Ascending aorta (tissue), 2 donors: ENCODE data around the gene SLC2A5. TPM values are rescaled to one million over a fixed set of nuclear protein-coding genes. Genes with fewer than 3 reads are reported as not detected.

Experiments
- DNase-seq, 2 donors: peaks; one replicate each; pipeline ENCODE4 v3.0.0-alpha.2; 2019; ENCODE audit warnings: low spot score in 2 of 2
- H3K27ac ChIP-seq, 2 donors: fragments of 200-600 bp; sonication (generic); one replicate each; pipeline ENCODE4 v1.5.1; 2016 to 2017; ENCODE audit warnings: mild to moderate bottlenecking in 1 of 2
- H3K27me3 ChIP-seq: fragments of 200-600 bp; sonication (generic); one replicate; pipeline ENCODE4 v1.5.1; 2017
- H3K36me3 ChIP-seq, 2 donors: fragments of 200-600 bp; sonication (generic); one replicate each; pipeline ENCODE4 v1.5.1; 2016
- H3K4me1 ChIP-seq, 2 donors: fragments of 200-600 bp; sonication (generic); one replicate each; pipeline ENCODE4 v1.5.1; 2016 to 2017; ENCODE audit warnings: mild to moderate bottlenecking in 1 of 2
- H3K4me3 ChIP-seq, 2 donors: fragments of 200-600 bp; sonication (generic); one replicate each; pipeline ENCODE4 v1.5.1; 2016 to 2017; ENCODE audit warnings: mild to moderate bottlenecking in 1 of 2
- H3K9me3 ChIP-seq, 2 donors: fragments of 200-600 bp; sonication (generic); one replicate each; pipeline ENCODE4 v1.5.1; 2016
- CTCF ChIP-seq, 3 experiments: fragments of 200-600 bp in 2 of 3; fragments of 450-650 bp in 1 of 3; sonication (generic) in 2 of 3; IDR thresholded peaks; one replicate each; pipeline ENCODE4 v1.5.1; 2016 to 2019; ENCODE audit warnings: antibody characterized with exemption in 3 of 3, mild to moderate bottlenecking in 1 of 3, moderate library complexity in 1 of 3
- intact Hi-C: fragments of 100-400 bp; cut with DNase I; formaldehyde crosslinking; loops from one replicate; pipeline ENCODE4 v1.15.1; 2023
- total RNA-seq: library from RNA; depleted of rRNA; stranded (reverse); fragments of >200 nt; gene quantifications from one replicate; pipeline ENCODE4 v1.1.0, GENCODE V29; 2016

SLC2A5 gene
- total RNA-seq, 1 donor from 2014 or later: 13.9 TPM

DNA sequence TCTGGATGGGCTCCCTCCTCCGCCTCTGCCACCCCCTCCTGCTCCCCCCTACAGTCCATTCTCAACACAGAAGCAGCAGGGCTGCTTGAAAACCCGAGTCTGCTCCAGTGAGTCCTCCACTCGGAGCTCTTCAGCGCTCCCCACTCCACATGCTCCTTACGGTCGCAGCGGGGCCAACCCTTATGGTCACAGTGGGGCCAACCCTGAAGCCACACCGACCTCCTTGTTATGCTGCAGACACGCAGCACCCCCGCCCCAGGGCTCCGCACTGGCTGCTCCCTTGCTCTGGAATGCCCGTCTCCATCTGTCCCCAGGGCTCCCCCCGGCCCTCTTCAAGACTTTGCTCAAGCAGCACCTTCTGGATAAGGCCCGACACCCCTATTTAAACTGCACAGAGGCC lies 36.9 kb upstream of the SLC2A5 start:
- Histone ChIP-seq H3K9me3 (no peaks in the 10 kb centered on the region), H3K27ac (no peak overlapping the region), H3K36me3 (peaks cover 13 to 25% of the 10 kb centered on the region in 2 donors), H3K4me3 (no peak overlapping the region), H3K4me1 (peaks cover 0 to 6% of the 10 kb centered on the region in 2 donors), H3K27me3 (no peaks in the 10 kb centered on the region)
- TF ChIP-seq CTCF (IDR thresholded peaks at IDR 0.05): no peak
- intact Hi-C loops: no loop called here
- DNase-seq: no peak

GRCh38 chr1:9105336-9105867 lies 36.0 kb upstream of the SLC2A5 start:
- H3K4me3 ChIP-seq: no peak overlapping the region
- H3K4me1 ChIP-seq: no peaks in the 10 kb centered on the region
- intact Hi-C loops: no loop called here
- no peaks in the 10 kb centered on the region for H3K9me3 ChIP-seq
- peaks cover 13 to 25% of the 10 kb centered on the region in 2 donors for H3K36me3 ChIP-seq
- no peak for TF ChIP-seq CTCF (IDR thresholded peaks at IDR 0.05)
- no peak overlapping the region for H3K27ac ChIP-seq
- DNase-seq: no peak
- H3K27me3 ChIP-seq: no peaks in the 10 kb centered on the region

GRCh38 chr1:9101510-9102146 lies 32.2 kb upstream of the SLC2A5 start:
- Histone ChIP-seq H3K4me1 (no peaks in the 10 kb centered on the region), H3K36me3 (peaks cover 10 to 21% of the 10 kb centered on the region in 2 donors), H3K27me3 (no peaks in the 10 kb centered on the region), H3K4me3 (no peak overlapping the region), H3K27ac (no peak overlapping the region), H3K9me3 (no peaks in the 10 kb centered on the region)
- DNase-seq: no peak
- TF ChIP-seq CTCF (IDR thresholded peaks at IDR 0.05): peak in 2 of 3 experiments; percentile 33 to 52
- intact Hi-C loops: loop anchor here (5.0 kb wide), 1 partner anchor 94 kb away; no protein-coding TSS in a partner anchor

DNA sequence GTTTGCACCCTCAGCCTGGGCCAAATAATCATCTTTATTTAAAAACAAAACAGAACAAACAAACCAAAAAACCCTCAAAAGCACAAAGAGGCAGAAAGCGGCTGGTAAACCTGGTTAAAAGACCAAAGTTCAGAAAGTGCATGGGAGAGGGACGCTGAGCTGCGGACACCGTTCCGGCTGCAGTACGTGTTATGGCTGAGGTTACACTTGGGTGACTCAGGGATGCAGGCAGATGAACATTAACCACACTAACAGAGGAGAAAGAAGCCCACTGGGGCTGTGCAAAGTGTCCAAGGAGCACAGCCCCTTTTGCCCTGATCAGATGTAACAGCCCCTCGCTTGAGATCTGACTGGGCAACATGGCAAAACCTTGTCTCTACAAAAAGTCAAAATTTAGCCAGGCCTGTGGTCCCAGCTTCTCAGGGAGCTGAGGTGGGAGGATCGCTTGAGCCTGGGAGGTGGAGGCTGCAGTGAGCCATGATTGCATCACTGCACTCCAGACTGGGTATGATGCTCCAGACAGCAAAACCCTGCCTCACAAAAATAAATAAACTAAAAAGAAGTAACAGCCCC lies 31.1 kb upstream of the SLC2A5 start:
- no peaks in the 10 kb centered on the region for H3K27me3 ChIP-seq
- no peak for TF ChIP-seq CTCF (IDR thresholded peaks at IDR 0.05)
- H3K27ac ChIP-seq: no peak overlapping the region
- H3K36me3 ChIP-seq: peaks cover 10 to 21% of the 10 kb centered on the region in 2 donors
- DNase-seq: no peak
- H3K4me1 ChIP-seq: no peaks in the 10 kb centered on the region
- H3K9me3 ChIP-seq: no peaks in the 10 kb centered on the region
- no peak overlapping the region for H3K4me3 ChIP-seq
- intact Hi-C loops: loop anchor here (5.0 kb wide), 1 partner anchor 93 kb away; no protein-coding TSS in a partner anchor

DNA sequence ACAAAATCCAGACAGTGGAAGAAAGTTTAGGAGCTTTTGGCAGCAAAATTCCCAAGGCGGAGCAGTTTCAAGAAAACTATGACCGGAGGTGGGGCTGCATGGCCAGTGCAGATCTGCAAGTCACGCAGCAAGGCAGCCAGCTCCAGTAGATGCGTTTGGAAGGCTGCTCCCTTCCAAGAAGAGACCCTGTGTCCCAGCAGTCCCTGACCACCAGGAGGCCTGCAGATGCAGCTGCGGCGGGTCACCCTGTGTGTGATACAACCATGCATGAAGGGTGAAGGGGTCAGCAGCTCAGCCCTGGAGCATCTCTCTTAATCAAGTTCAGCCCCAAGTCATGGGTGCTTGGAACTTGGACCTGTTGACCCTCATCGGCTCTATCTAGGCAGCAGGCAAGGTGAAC lies 30.1 kb upstream of the SLC2A5 start:
- Histone ChIP-seq H3K27me3 (no peaks in the 10 kb centered on the region), H3K36me3 (peaks cover 8 to 21% of the 10 kb centered on the region in 2 donors), H3K27ac (no peak overlapping the region), H3K4me1 (no peaks in the 10 kb centered on the region), H3K4me3 (no peak overlapping the region), H3K9me3 (no peaks in the 10 kb centered on the region)
- no peak for DNase-seq
- no peak for TF ChIP-seq CTCF (IDR thresholded peaks at IDR 0.05)
- intact Hi-C loops: no loop called here
